A673 (cell line): ENCODE results near the gene ABO. TPM values are rescaled to one million over a fixed set of nuclear protein-coding genes. Genes with fewer than 3 reads are reported as not detected.
"Not testable (repeated sequence)": the region's sequence is repeated elsewhere in the genome, so short reads cannot be mapped to it uniquely, and the experiment has no call there.

Experiments
- BruUV-seq: library from RNA; stranded (reverse); fragments of 400-500 nt; replicated peaks from 2 replicates; lab custom pipeline; 2021; lab: Mats Ljungman, UMichigan
- CTCF ChIA-PET: fragments of 300-600 bp; sonication (Branson Sonifier 250); formaldehyde crosslinking; loops from one replicate; lab custom pipeline; 2022; ENCODE audit warnings: antibody characterized with exemption; lab: Charles Lee
- POLR2A ChIA-PET: fragments of 300-600 bp; sonication (Branson Sonifier 250); formaldehyde crosslinking; loops from one replicate; lab custom pipeline; 2022; ENCODE audit warnings: antibody characterized with exemption; ENCODE audit not compliant: low non-redundant PET; lab: Charles Lee
- DNase-seq: peaks from one replicate; pipeline ENCODE4 v3.0.0-alpha.2; 2015; ENCODE audit warnings: low spot score
- H3K27ac ChIP-seq: fragments of 200-600 bp; sonication (generic); 2 replicates; pipeline ENCODE4 v1.5.1; 2016; ENCODE audit warnings: mixed run types, low read depth, mild to moderate bottlenecking, mixed read lengths, antibody characterized with exemption, low read length; ENCODE audit not compliant: poor library complexity, severe bottlenecking
- H3K27me3 ChIP-seq: fragments of 200-600 bp; sonication (generic); replicated peaks from 2 replicates; pipeline ENCODE4 v1.6.1; 2017; ENCODE audit warnings: mixed run types, low read depth, mild to moderate bottlenecking, mixed read lengths, antibody characterized with exemption, low read length; ENCODE audit not compliant: insufficient read depth, poor library complexity
- H3K36me3 ChIP-seq: fragments of 200-600 bp; sonication (generic); 2 replicates; pipeline ENCODE4 v1.6.1; 2016; ENCODE audit warnings: mixed run types, mild to moderate bottlenecking, mixed read lengths, antibody characterized with exemption, low read length; ENCODE audit not compliant: insufficient read depth, poor library complexity, severe bottlenecking
- H3K4me1 ChIP-seq: fragments of 200-600 bp; sonication (generic); 2 replicates; pipeline ENCODE4 v1.6.1; 2017; ENCODE audit warnings: mixed run types, mild to moderate bottlenecking, mixed read lengths, antibody characterized with exemption, low read length; ENCODE audit not compliant: insufficient read depth, poor library complexity, severe bottlenecking
- H3K4me3 ChIP-seq: fragments of 200-600 bp; sonication (generic); 2 replicates; pipeline ENCODE4 v1.5.1; 2016; ENCODE audit warnings: low read depth, mixed run types, mild to moderate bottlenecking, mixed read lengths, low read length; ENCODE audit not compliant: poor library complexity, severe bottlenecking
- H3K9me3 ChIP-seq: fragments of 200-600 bp; sonication (generic); 2 replicates; pipeline ENCODE4 v1.6.1; 2016; ENCODE audit warnings: mixed run types, low read depth, mild to moderate bottlenecking, mixed read lengths, antibody characterized with exemption, low read length; ENCODE audit not compliant: poor library complexity, severe bottlenecking
- CTCF ChIP-seq: fragments of 300-800, 200-600 bp; sonication (generic); conservative IDR thresholded peaks from 2 replicates; pipeline ENCODE4 v1.5.1; 2017; ENCODE audit warnings: low read depth, mild to moderate bottlenecking, antibody characterized with exemption, low read length, moderate library complexity, mixed read lengths
- EZH2 ChIP-seq: fragments of 200-600 bp; sonication (generic); IDR thresholded peaks from 2 replicates; pipeline ENCODE4 v1.6.1; 2017; ENCODE audit warnings: borderline replicate concordance, low read depth, mild to moderate bottlenecking, mixed read lengths, antibody characterized with exemption, low read length; ENCODE audit not compliant: poor library complexity, severe bottlenecking
- intact Hi-C: fragments of 100-400 bp; cut with micrococcal nuclease; formaldehyde crosslinking; loops from one replicate; pipeline ENCODE4 v1.10.0; 2022; ENCODE audit not compliant: unreplicated experiment
- total RNA-seq: library from RNA; stranded (reverse); gene quantifications from 2 replicates; pipeline ENCODE4 v1.2.3, GENCODE V29; 2021

Gene ABO
- total RNA-seq, 1 experiment from 2014 or later, result not detected

- ChIA-PET POLR2A (no interaction called here), CTCF (interaction anchor here (0.6 kb wide), 1 partner anchor 49 kb away, joined by 4 read pairs; no protein-coding TSS in a partner anchor)
- H3K27ac ChIP-seq, result no peak overlapping the region
- TF ChIP-seq CTCF (no peak), EZH2 (no peak)
- no peaks in the 10 kb centered on the region for H3K9me3 ChIP-seq
- DNase-seq, result no peak
- peaks cover 3% of the 10 kb centered on the region for H3K4me1 ChIP-seq
- no TSS peak for BruUV-seq
- H3K4me3 ChIP-seq, result no peak overlapping the region
- no peaks in the 10 kb centered on the region for H3K36me3 ChIP-seq
- intact Hi-C loops, result no loop called here
- no peaks in the 10 kb centered on the region for H3K27me3 ChIP-seq
Measured at GRCh38 chr9:133234577-133235322, 40.3 kb downstream of the ABO start.

- TF ChIP-seq EZH2 (no peak), CTCF (no peak)
- H3K27ac ChIP-seq, result no peak overlapping the region
- CTCF ChIA-PET, result no interaction called here
Measured at GRCh38 chr9:133233681-133234432, 41.1 kb downstream of the ABO start.

DNA sequence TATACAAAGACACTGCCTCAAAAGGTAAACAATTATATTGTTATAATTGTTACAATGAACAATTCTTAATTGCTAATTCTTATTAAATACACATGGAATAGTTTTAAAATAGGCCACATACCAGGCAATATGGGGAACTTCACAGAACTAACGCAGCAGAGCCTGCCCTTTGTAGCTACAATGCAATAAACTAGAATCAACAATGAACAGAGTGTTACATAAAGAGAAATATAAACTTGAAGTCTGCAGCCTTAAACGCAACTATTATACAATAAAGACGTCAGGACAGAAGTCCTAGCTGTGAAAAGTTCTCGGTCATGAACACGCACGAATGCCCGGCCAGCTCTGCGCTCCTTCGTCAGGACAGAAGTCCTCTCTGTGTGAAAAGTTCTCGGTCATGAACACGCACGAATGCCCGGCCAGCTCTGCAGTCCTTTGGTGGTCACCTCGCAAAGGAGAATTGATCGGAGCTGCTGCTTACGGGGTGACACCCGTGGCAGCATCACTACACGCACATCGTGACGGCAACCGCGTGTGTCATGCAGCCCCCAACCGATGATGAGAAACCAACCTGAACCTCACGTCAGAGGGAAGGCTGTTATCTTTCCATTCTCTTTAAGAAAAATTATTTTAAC lies 43.0 kb downstream of the ABO start:
- H3K27me3 ChIP-seq, H3K4me1 ChIP-seq, H3K27ac ChIP-seq, BruUV-seq, H3K9me3 ChIP-seq, H3K36me3 ChIP-seq, POLR2A ChIA-PET, H3K4me3 ChIP-seq, intact Hi-C loops, CTCF ChIA-PET, DNase-seq: not testable (repeated sequence)

More at GRCh38 chr9:133233681-133234432, 41.1 kb downstream of the ABO start:
- intact Hi-C loops, result no loop called here
- H3K27me3 ChIP-seq, result no peaks in the 10 kb centered on the region
- no peaks in the 10 kb centered on the region for H3K9me3 ChIP-seq
- no peaks in the 10 kb centered on the region for H3K36me3 ChIP-seq
- BruUV-seq, result no TSS peak
- DNase-seq, result peak; percentile 19
- no peaks in the 10 kb centered on the region for H3K4me1 ChIP-seq
- H3K4me3 ChIP-seq, result no peak overlapping the region
- POLR2A ChIA-PET, result no interaction called here

- H3K9me3 ChIP-seq, H3K36me3 ChIP-seq, H3K4me3 ChIP-seq, intact Hi-C loops, H3K27me3 ChIP-seq, POLR2A ChIA-PET, H3K4me1 ChIP-seq, CTCF ChIA-PET, DNase-seq, BruUV-seq, H3K27ac ChIP-seq: not testable (repeated sequence)
Measured at GRCh38 chr9:133230514-133230913, 44.5 kb downstream of the ABO start.
